H1 (cell line): ENCODE measurements around the gene DLST. TPM values are rescaled to one million over a fixed set of nuclear protein-coding genes. Genes with fewer than 3 reads are reported as not detected.

ENCODE experiments used
- CTCF ChIA-PET: fragments of 300-600 bp; sonication (Branson Sonifier 250); formaldehyde crosslinking; loops from one replicate; lab custom pipeline; 2021; ENCODE audit not compliant: partially characterized antibody; lab: Charles Lee
- POLR2A ChIA-PET: fragments of 300-600 bp; sonication (Branson Sonifier 250); formaldehyde crosslinking; loops from one replicate; lab custom pipeline; 2021; ENCODE audit warnings: inconsistent platforms; ENCODE audit not compliant: partially characterized antibody; lab: Charles Lee
- DNase-seq, 2 experiments: peaks; one replicate each; pipeline versions ENCODE4 v3.0.0 to v3.0.0-alpha.2; 2010 to 2022; ENCODE audit warnings: low spot score in 2 of 2, low read depth in 1 of 2, mixed read lengths in 1 of 2
- FAIRE-seq: peaks from 2 replicates; lab custom pipeline; 2011; peaks lifted over from hg19 to GRCh38; lab: Jason Lieb, UNC
- H2AFZ ChIP-seq: 2 replicates; pipeline ENCODE4 v1.8.1; 2012; ENCODE audit warnings: low read length, inconsistent platforms
- H2AK5ac ChIP-seq: 2 replicates; pipeline ENCODE4 v1.6.1; 2013; ENCODE audit warnings: low read depth, low read length
- H2BK120ac ChIP-seq: replicated peaks from 2 replicates; pipeline ENCODE3; 2013; ENCODE audit warnings: low read depth, low read length, inconsistent platforms
- H2BK12ac ChIP-seq: 2 replicates; pipeline ENCODE4 v1.6.1; 2013; ENCODE audit warnings: low read depth, low read length
- H2BK15ac ChIP-seq: 2 replicates; pipeline ENCODE4 v1.6.1; 2013; ENCODE audit warnings: low read length
- H2BK20ac ChIP-seq: 2 replicates; pipeline ENCODE4 v1.6.1; 2013; ENCODE audit warnings: low read length
- H2BK5ac ChIP-seq: 2 replicates; pipeline ENCODE4 v1.6.1; 2013; ENCODE audit warnings: low read depth, low read length
- H3K14ac ChIP-seq: 2 replicates; pipeline ENCODE4 v1.6.1; 2013; ENCODE audit warnings: inconsistent platforms; ENCODE audit not compliant: insufficient read length
- H3K18ac ChIP-seq: 2 replicates; pipeline ENCODE4 v1.6.1; 2013; ENCODE audit warnings: low read length; ENCODE audit errors: extremely low read depth
- H3K23ac ChIP-seq: 2 replicates; pipeline ENCODE4 v1.6.1; 2013; ENCODE audit warnings: inconsistent platforms; ENCODE audit not compliant: insufficient read length
- H3K23me2 ChIP-seq: 2 replicates; pipeline ENCODE4 v1.6.1; 2013; ENCODE audit warnings: low read depth, low read length
- H3K27ac ChIP-seq: 2 replicates; pipeline ENCODE4 v1.6.1; 2011; ENCODE audit warnings: low read depth, low read length, inconsistent platforms
- H3K27me3 ChIP-seq, 4 experiments: replicated peaks in 1 of 4; 1 replicate in 1 of 4; 2 replicates in 3 of 4; pipeline versions ENCODE4 v1.6.1 to v1.8.1; 2011 to 2013; ENCODE audit warnings: low read length in 3 of 4, mild to moderate bottlenecking in 3 of 4, inconsistent platforms in 2 of 4, mixed read lengths in 2 of 4, moderate library complexity in 1 of 4; ENCODE audit not compliant: control insufficient read depth in 3 of 4, insufficient read depth in 3 of 4; ENCODE audit errors: extremely low read depth in 1 of 4
- H3K36me3 ChIP-seq, 4 experiments: 2 replicates each; pipeline versions ENCODE4 v1.6.1 to v1.8.1; 2011 to 2013; ENCODE audit warnings: mild to moderate bottlenecking in 4 of 4, low read length in 3 of 4, moderate library complexity in 2 of 4, control low read depth in 1 of 4, inconsistent platforms in 1 of 4; ENCODE audit not compliant: insufficient read depth in 4 of 4, control insufficient read depth in 2 of 4
- H3K4ac ChIP-seq: replicated peaks from 2 replicates; pipeline ENCODE3; 2013; ENCODE audit warnings: low read length, low read depth, mixed read lengths, inconsistent platforms; ENCODE audit not compliant: insufficient read length
- H3K4me1 ChIP-seq, 4 experiments: replicated peaks in 1 of 4; 1 replicate in 1 of 4; 2 replicates in 3 of 4; pipeline versions ENCODE4 v1.6.1 to v1.8.1; 2011 to 2013; ENCODE audit warnings: low read length in 3 of 4, inconsistent platforms in 2 of 4, mixed read lengths in 1 of 4; ENCODE audit not compliant: insufficient read depth in 4 of 4, control insufficient read depth in 3 of 4
- H3K4me2 ChIP-seq, 2 experiments: 2 replicates each; pipeline versions ENCODE4 v1.6.1 to v1.8.1; 2011 to 2013; ENCODE audit warnings: low read depth in 2 of 2, low read length in 2 of 2, control low read depth in 1 of 2, inconsistent platforms in 1 of 2, mild to moderate bottlenecking in 1 of 2; ENCODE audit not compliant: insufficient read depth in 1 of 2
- H3K4me3 ChIP-seq, 4 experiments: fragments of 200-600, 300-600 bp in 1 of 4; sonication (generic), shearing (Covaris generic), sonication (Bioruptor Twin) in 1 of 4; 2 replicates each; pipeline versions ENCODE4 v1.5.1 to v1.8.1; 2011 to 2016; ENCODE audit warnings: low read length in 4 of 4, low read depth in 3 of 4, control low read depth in 2 of 4, inconsistent platforms in 2 of 4, mild to moderate bottlenecking in 2 of 4, mixed read lengths in 1 of 4, moderate library complexity in 1 of 4; ENCODE audit not compliant: insufficient read depth in 2 of 4; ENCODE audit errors: extremely low read depth in 1 of 4
- H3K56ac ChIP-seq: replicated peaks from 2 replicates; pipeline ENCODE3; 2013; ENCODE audit warnings: low read depth, mild to moderate bottlenecking, mixed read lengths, low read length, inconsistent platforms; ENCODE audit not compliant: insufficient read length
- H3K79me1 ChIP-seq: 2 replicates; pipeline ENCODE4 v1.6.1; 2013; ENCODE audit warnings: low read depth, low read length, control low read depth
- H3K79me2 ChIP-seq, 2 experiments: 2 replicates each; pipeline versions ENCODE4 v1.6.1 to v1.8.1; 2012 to 2013; ENCODE audit warnings: low read length in 2 of 2, mild to moderate bottlenecking in 2 of 2, inconsistent platforms in 1 of 2; ENCODE audit not compliant: insufficient read depth in 2 of 2, control insufficient read depth in 1 of 2
- H3K9ac ChIP-seq, 4 experiments: replicated peaks in 1 of 4; 1 replicate in 1 of 4; 2 replicates in 3 of 4; pipeline versions ENCODE4 v1.6.1 to v1.8.1; 2011 to 2013; ENCODE audit warnings: low read depth in 3 of 4, low read length in 3 of 4, control low read depth in 2 of 4, mild to moderate bottlenecking in 2 of 4, moderate library complexity in 2 of 4, inconsistent platforms in 1 of 4; ENCODE audit errors: extremely low read depth in 1 of 4
- H3K9me3 ChIP-seq, 2 experiments: 2 replicates each; pipeline versions ENCODE4 v1.6.1 to v1.8.1; 2012 to 2013; ENCODE audit warnings: mild to moderate bottlenecking in 2 of 2, moderate library complexity in 2 of 2, control low read depth in 1 of 2, inconsistent platforms in 1 of 2, low read depth in 1 of 2, low read length in 1 of 2, mixed read lengths in 1 of 2; ENCODE audit not compliant: insufficient read depth in 2 of 2
- H4K20me1 ChIP-seq, 2 experiments: replicated peaks in 1 of 2; 2 replicates each; pipeline versions ENCODE3 to v1.8.1; 2011 to 2013; ENCODE audit warnings: inconsistent platforms in 2 of 2, low read length in 2 of 2, mild to moderate bottlenecking in 1 of 2; ENCODE audit not compliant: insufficient read depth in 2 of 2, control insufficient read depth in 1 of 2
- H4K5ac ChIP-seq: 2 replicates; pipeline ENCODE4 v1.6.1; 2013; ENCODE audit warnings: low read length, low read depth, mixed read lengths, inconsistent platforms; ENCODE audit not compliant: insufficient read length
- H4K8ac ChIP-seq: 2 replicates; pipeline ENCODE4 v1.8.0; 2013; ENCODE audit warnings: mild to moderate bottlenecking, moderate library complexity, low read length, inconsistent platforms; ENCODE audit not compliant: insufficient read depth; ENCODE audit errors: extremely low read depth
- H4K91ac ChIP-seq: replicated peaks from 2 replicates; pipeline ENCODE3; 2013; ENCODE audit warnings: low read length, mixed read lengths, inconsistent platforms; ENCODE audit not compliant: insufficient read length
- ATF2 ChIP-seq: IDR thresholded peaks from 2 replicates; pipeline ENCODE4 v1.6.1; 2012; ENCODE audit warnings: low read length, inconsistent platforms
- EGR1 ChIP-seq: IDR thresholded peaks from 2 replicates; pipeline ENCODE4 v1.6.1; 2011; ENCODE audit warnings: low read depth, low read length, borderline replicate concordance
- HDAC2 ChIP-seq, 2 experiments: fragments of 300-600 bp in 1 of 2; sonication (generic) in 1 of 2; IDR thresholded peaks; 2 replicates each; pipeline ENCODE4 v1.6.1; 2011 to 2012; ENCODE audit warnings: low read depth in 2 of 2, low read length in 2 of 2, mild to moderate bottlenecking in 2 of 2, moderate library complexity in 2 of 2, borderline replicate concordance in 1 of 2, inconsistent platforms in 1 of 2
- HDAC6 ChIP-seq: IDR thresholded peaks from one replicate; pipeline ENCODE4 v1.7.1; 2012; ENCODE audit warnings: low read depth, mild to moderate bottlenecking, inconsistent platforms, low read length, moderate library complexity
- KDM4A ChIP-seq: IDR thresholded peaks from one replicate; pipeline ENCODE4 v1.7.1; 2012; ENCODE audit warnings: low read depth, mild to moderate bottlenecking, moderate library complexity, low read length, inconsistent platforms; ENCODE audit not compliant: severe bottlenecking
- RAD21 ChIP-seq, 2 experiments: IDR thresholded peaks in 1 of 2; conservative IDR thresholded peaks in 1 of 2; 2 replicates each; pipeline ENCODE4 v1.6.1; 2011; ENCODE audit warnings: low read depth in 2 of 2, low read length in 2 of 2, improper control_type of control experiment in 1 of 2, inconsistent platforms in 1 of 2, mild to moderate bottlenecking in 1 of 2, moderate library complexity in 1 of 2
- SUZ12 ChIP-seq: fragments of 200-600 bp; sonication (generic); IDR thresholded peaks from 2 replicates; pipeline ENCODE4 v1.6.1; 2012; ENCODE audit warnings: mild to moderate bottlenecking, inconsistent platforms, low read length, moderate library complexity, mixed read lengths
- TEAD4 ChIP-seq: IDR thresholded peaks from 2 replicates; pipeline ENCODE4 v1.6.1; 2012; ENCODE audit warnings: low read depth, low read length, inconsistent platforms, mixed read lengths
- USF2 ChIP-seq: IDR thresholded peaks from 2 replicates; pipeline ENCODE4 v1.6.1; 2011; ENCODE audit warnings: low read length, improper control_type of control experiment
- WGBS, 2 experiments: shearing (Covaris generic) in 1 of 2; methylation state at CpG; one replicate each; pipeline versions ENCODE4 v1.1.6 to v1.1.7; 2013 to 2015; ENCODE audit warnings: low lambda C conversion rate in 2 of 2, mixed read lengths in 2 of 2, inconsistent platforms in 1 of 2, low coverage in 1 of 2, missing lambda C conversion rate in 1 of 2; ENCODE audit not compliant: insufficient replicate concordance in 2 of 2, insufficient coverage in 1 of 2, insufficient read length in 1 of 2; ENCODE audit errors: extremely low coverage in 1 of 2, missing lambda C conversion rate in 1 of 2; 5-methylcytosine and 5-hydroxymethylcytosine counted together
- polyA plus RNA-seq, 7 experiments: library from polyadenylated mRNA; depleted of rRNA in 3 of 7; stranded (reverse) in 5 of 7; unstranded in 2 of 7; fragments of >200 nt in 5 of 7; fragments of 200-250 nt in 2 of 7; gene quantifications; 1 replicate in 5 of 7; 2 replicates in 1 of 7; 4 replicates in 1 of 7; pipeline versions ENCODE4 v1.2.1 to v1.2.3, GENCODE V29; 2011 to 2013; ENCODE audit warnings: missing spikeins in 2 of 7, mixed read lengths in 2 of 7
- total RNA-seq: library from RNA; stranded (reverse); fragmentation: NEBNext Ultra II Directional; extraction: Animal tissue kit (Norgen Biotek cat#: 25700); gene quantifications from 2 replicates; pipeline ENCODE4 v1.2.1, GENCODE V29; 2021

DLST gene
- total and polyA plus RNA-seq, 2 of the 8 experiments (the other 6 are each of a cell fraction or from before 2014, with no cell fraction given), result 96.5 to 117 TPM

GRCh38 chr14:74941676-74942097 is 60.0 kb downstream of the DLST start:
- no peaks in the 10 kb centered on the region for H4K20me1 ChIP-seq
- H2BK20ac ChIP-seq, result no peak overlapping the region
- H4K91ac ChIP-seq, result no peak overlapping the region
- no peak overlapping the region for H3K27ac ChIP-seq
- no peak overlapping the region for H2AK5ac ChIP-seq
- peaks cover 0 to 6% (median 2%) of the 10 kb centered on the region in 4 experiments; a peak in 3 of 7 replicates for H3K4me1 ChIP-seq
- H3K79me1 ChIP-seq, result no peaks in the 10 kb centered on the region
- no peak overlapping the region for H2BK12ac ChIP-seq
- no peaks in the 10 kb centered on the region for H3K9me3 ChIP-seq
- no peaks in the 10 kb centered on the region for H3K27me3 ChIP-seq
- no peaks in the 10 kb centered on the region for H3K36me3 ChIP-seq
- DNase-seq, result no peak
- H3K79me2 ChIP-seq, result no peaks in the 10 kb centered on the region
- ChIA-PET CTCF (interaction anchor here (0.5 to 11.9 kb wide), 11 partner anchors 10 to 1265 kb away, joined by 3 to 146 read pairs (median 4); partner anchors contain the start of genes EIF2B2 and RPS6KL1), POLR2A (interaction anchor here (0.6 to 1.3 kb wide), 4 partner anchors 10 to 56 kb away, joined by 3 read pairs; no protein-coding TSS in a partner anchor)
- no peak overlapping the region for H2BK120ac ChIP-seq
- no peak overlapping the region for H3K14ac ChIP-seq
- H3K23ac ChIP-seq, result no peak overlapping the region
- no peak overlapping the region for H3K4me2 ChIP-seq
- H2AFZ ChIP-seq, result no peak overlapping the region
- H3K4ac ChIP-seq, result no peak overlapping the region
- no peaks in the 10 kb centered on the region for H3K23me2 ChIP-seq
- no peak overlapping the region for H2BK5ac ChIP-seq
- no peak overlapping the region for H3K18ac ChIP-seq
- H2BK15ac ChIP-seq, result no peak overlapping the region
- H4K8ac ChIP-seq, result no peak overlapping the region
- no peak for FAIRE-seq
- no peak overlapping the region for H3K56ac ChIP-seq
- H3K9ac ChIP-seq, result no peak overlapping the region
- H3K4me3 ChIP-seq, result no peak overlapping the region
- 79% methylated on average over 13 of the region's 13 CpGs; no CpG with 5 or more reads in 1 of the 2 experiments for WGBS, 2 experiments
- H4K5ac ChIP-seq, result no peak overlapping the region
- TF ChIP-seq HDAC6 (no peak), SUZ12 (no peak), KDM4A (no peak), USF2 (no peak), HDAC2 (IDR thresholded peaks at IDR 0.05; ENCODE audit: borderline replicate concordance in 1 of 2, low read depth in 2 of 2, low read length in 2 of 2) (no peak), EGR1 (no peak), ATF2 (no peak), RAD21 (IDR thresholded peaks at IDR 0.05 in 1 of 2, conservative IDR thresholded peaks at IDR 0.05 in 1 of 2; ENCODE audit: low read depth in 2 of 2, low read length in 2 of 2) (no peak), TEAD4 (no peak)
